Kidney (tissue), 14 donors: ENCODE results near the gene DMBX1. TPM values are rescaled to one million over a fixed set of nuclear protein-coding genes. Genes with fewer than 3 reads are reported as not detected.

Experiments
- DNase-seq, 5 donors: peaks; one replicate each; pipeline ENCODE4 v3.0.0-alpha.2; 2013 to 2020
- FAIRE-seq: peaks from 2 replicates; lab custom pipeline; 2012; peaks lifted over from hg19 to GRCh38; lab: Jason Lieb, UNC
- H3K27ac ChIP-seq, 2 donors: one replicate each; pipeline ENCODE4 v1.7.0; 2013; ENCODE audit warnings: low read depth in 2 of 2, low read length in 2 of 2, inconsistent platforms in 1 of 2
- H3K27me3 ChIP-seq: one replicate; pipeline ENCODE4 v1.7.1; 2013; ENCODE audit warnings: low read length, inconsistent platforms; ENCODE audit not compliant: control insufficient read depth, insufficient read depth
- H3K36me3 ChIP-seq, 3 donors: one replicate each; pipeline versions ENCODE4 v1.7.0 to v1.7.1; 2013; ENCODE audit warnings: low read length in 3 of 3, control low read depth in 1 of 3, inconsistent platforms in 1 of 3; ENCODE audit not compliant: insufficient read depth in 3 of 3, control insufficient read depth in 2 of 3
- H3K4me1 ChIP-seq, 3 donors: one replicate each; pipeline versions ENCODE4 v1.7.0 to v1.7.1; 2013; ENCODE audit warnings: low read length in 3 of 3, inconsistent platforms in 1 of 3, low read depth in 1 of 3; ENCODE audit not compliant: control insufficient read depth in 2 of 3, insufficient read depth in 2 of 3
- H3K4me3 ChIP-seq, 3 donors: one replicate each; pipeline versions ENCODE4 v1.7.0 to v1.8.1; 2013; ENCODE audit warnings: low read length in 3 of 3, control low read depth in 1 of 3, inconsistent platforms in 1 of 3
- H3K9ac ChIP-seq, 3 donors: one replicate each; pipeline versions ENCODE4 v1.7.0 to v1.7.1; 2013; ENCODE audit warnings: low read length in 3 of 3, control low read depth in 1 of 3, inconsistent platforms in 1 of 3
- H3K9me3 ChIP-seq, 3 donors: one replicate each; pipeline versions ENCODE4 v1.7.0 to v1.7.1; 2013; ENCODE audit warnings: low read length in 3 of 3, control low read depth in 1 of 3, inconsistent platforms in 1 of 3; ENCODE audit not compliant: control insufficient read depth in 2 of 3, insufficient read depth in 1 of 3
- CTCF ChIP-seq: IDR thresholded peaks from 3 replicates; pipeline ENCODE4 v1.5.1; 2012; ENCODE audit warnings: mild to moderate bottlenecking, moderate library complexity, borderline replicate concordance; ENCODE audit not compliant: insufficient read depth; ENCODE audit errors: extremely low read depth
- intact Hi-C: fragments of 100-400 bp; cut with DNase I; formaldehyde crosslinking; loops from one replicate; pipeline ENCODE4 v1.11.1; 2022
- polyA plus RNA-seq: library from polyadenylated mRNA; stranded (reverse); fragments of 350-450 nt; fragmentation: Illumina TruSeq; extraction: RNeasy Lipid Tissue Mini Kit (QIAGEN cat#74804); gene quantifications from one replicate; pipeline ENCODE4 v1.2.3, GENCODE V29; 2014; ENCODE audit warnings: low read depth, low replicate concordance; ENCODE audit not compliant: insufficient read depth
- total RNA-seq: library from RNA; stranded (reverse); fragmentation: NEBNext Ultra II Directional; extraction: Animal tissue kit (Norgen Biotek cat#: 25700); gene quantifications from one replicate; pipeline ENCODE4 v1.2.1, GENCODE V29; 2021
- donor health status: control.
- donor health status: control.
- donor health status: control.
- donor health status: control.
- donor health status: control.
- donor health status: DM: yes; HTN: yes; CAD: no.
- donor health status: Normal renal cell carcinoma (clear cell type).

The DMBX1 gene
- total and polyA plus RNA-seq, 2 donors from 2014 or later = not detected

DNA sequence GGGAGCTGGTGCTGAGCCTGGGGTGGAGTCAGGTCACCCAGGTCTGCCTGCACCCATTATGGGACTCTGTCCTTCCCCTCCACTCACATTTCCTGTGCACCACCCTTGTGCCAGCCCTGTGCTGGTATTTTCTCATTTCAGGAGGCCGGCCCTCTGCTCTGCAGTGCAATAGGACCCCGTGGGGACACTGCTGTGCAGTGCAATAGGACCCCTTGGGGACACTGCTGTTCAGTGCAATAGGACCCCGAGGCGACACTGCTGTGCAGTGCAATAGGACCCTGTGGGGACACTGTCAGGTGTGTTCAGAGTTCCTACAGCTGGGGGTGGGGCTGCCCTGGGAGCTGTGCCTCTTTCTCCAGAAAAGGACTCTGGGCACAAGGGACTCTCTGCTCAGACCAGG lies 36.2 kb upstream of the DMBX1 start:
- Histone ChIP-seq H3K9ac (no peak overlapping the region), H3K4me1 (peaks cover 0 to 2% (median 0%) of the 10 kb centered on the region in 3 donors), H3K27ac (no peak overlapping the region), H3K4me3 (no peak overlapping the region), H3K27me3 (peaks cover 23% of the 10 kb centered on the region), H3K36me3 (no peaks in the 10 kb centered on the region), H3K9me3 (no peaks in the 10 kb centered on the region)
- no peak for TF ChIP-seq CTCF
- FAIRE-seq (no peak), DNase-seq (no peak)
- intact Hi-C loops = no loop called here

GRCh38 chr1:46455951-46456350 lies 33.7 kb upstream of the DMBX1 start:
- Histone ChIP-seq H3K27me3 (peaks cover 6% of the 10 kb centered on the region), H3K27ac (no peak overlapping the region), H3K9me3 (no peaks in the 10 kb centered on the region), H3K4me3 (no peak overlapping the region), H3K36me3 (no peaks in the 10 kb centered on the region), H3K9ac (no peak overlapping the region), H3K4me1 (no peaks in the 10 kb centered on the region)
- intact Hi-C loops = no loop called here
- FAIRE-seq (no peak), DNase-seq (no peak)
- TF ChIP-seq CTCF = no peak

DNA sequence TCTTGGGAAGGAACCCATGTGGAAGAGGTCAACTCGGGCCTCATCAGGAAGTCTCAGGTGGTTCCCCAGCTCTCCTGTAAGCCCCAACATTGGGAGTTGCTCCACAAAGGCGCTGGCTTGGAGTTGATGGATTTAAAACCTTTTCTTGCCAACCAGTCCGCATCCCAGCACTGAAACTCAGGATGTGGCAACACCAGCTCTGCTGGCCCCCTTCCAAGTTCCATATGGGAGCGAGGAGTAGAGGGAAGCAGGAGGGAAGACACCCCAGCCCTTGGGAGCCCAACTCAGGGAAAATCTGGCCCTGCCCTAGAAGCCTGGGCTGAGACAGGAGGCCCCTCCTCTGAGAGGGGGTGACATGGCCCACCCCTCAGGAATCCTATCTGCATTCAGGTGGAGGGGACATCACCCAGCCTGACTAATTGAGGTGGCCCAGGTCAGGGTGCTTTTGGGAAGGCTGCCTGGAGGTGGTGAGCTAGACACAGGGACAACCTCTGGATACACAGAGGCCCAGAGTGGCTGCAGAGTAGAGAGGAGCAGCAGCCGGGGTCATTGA lies 33.1 kb upstream of the DMBX1 start:
- Histone ChIP-seq H3K27me3 (peaks cover under 1% of the 10 kb centered on the region), H3K9ac (no peak overlapping the region), H3K9me3 (no peaks in the 10 kb centered on the region), H3K4me3 (no peak overlapping the region), H3K27ac (no peak overlapping the region), H3K36me3 (no peaks in the 10 kb centered on the region), H3K4me1 (no peaks in the 10 kb centered on the region)
- no peak for TF ChIP-seq CTCF
- FAIRE-seq (no peak), DNase-seq (no peak)
- intact Hi-C loops = no loop called here

DNA sequence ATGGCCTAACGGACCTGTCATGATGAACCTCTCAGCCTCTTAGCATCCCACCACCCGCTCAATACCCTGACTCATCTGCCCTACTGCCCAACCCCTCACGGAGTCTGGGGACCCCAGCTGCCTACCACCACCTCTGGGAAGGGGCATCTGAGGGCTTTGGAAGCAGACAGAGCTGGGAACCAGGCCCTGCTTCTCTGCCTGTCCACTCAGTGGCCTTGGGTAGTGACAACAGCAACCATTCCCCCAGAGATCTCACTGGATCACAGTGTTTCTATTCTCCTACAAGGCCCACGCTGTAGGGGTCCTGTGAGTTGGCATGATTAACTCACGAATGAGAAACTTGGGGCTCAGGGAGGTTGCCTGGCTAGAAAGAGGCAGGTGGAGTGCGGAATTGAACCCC lies 32.5 kb upstream of the DMBX1 start:
- no peaks in the 10 kb centered on the region for H3K36me3 ChIP-seq
- TF ChIP-seq CTCF = no peak
- no peaks in the 10 kb centered on the region for H3K27me3 ChIP-seq
- H3K27ac ChIP-seq = no peak overlapping the region
- no peak overlapping the region for H3K9ac ChIP-seq
- no peak overlapping the region for H3K4me3 ChIP-seq
- DNase-seq = no peak
- no peak for FAIRE-seq
- no peaks in the 10 kb centered on the region for H3K9me3 ChIP-seq
- intact Hi-C loops = no loop called here
- H3K4me1 ChIP-seq = no peaks in the 10 kb centered on the region
